Right cardiac atrium (tissue), 5 donors: ENCODE data around the gene EPS8L1. TPM values are rescaled to one million over a fixed set of nuclear protein-coding genes. Genes with fewer than 3 reads are reported as not detected.
A peak's percentile ranks its signal among the peaks of the same experiment; 100 is the strongest.
"Not testable (repeated sequence)": the region's sequence is repeated elsewhere in the genome, so short reads cannot be mapped to it uniquely, and the experiment has no call there.

Experiments
- ATAC-seq, 2 donors: fragments of 200-7000 bp; cut with Tn5 transposase; one replicate each; pipeline versions ENCODE4 v1.8.0 to v1.9.1; 2020; ENCODE audit warnings: moderate library complexity in 2 of 2, mild to moderate bottlenecking in 1 of 2
- DNase-seq, 3 donors: peaks; one replicate each; pipeline ENCODE4 v3.0.0-alpha.2; 2020
- H3K27ac ChIP-seq: one replicate; pipeline ENCODE4 v1.5.1; 2013; ENCODE audit warnings: mild to moderate bottlenecking, low read length, control low read depth, moderate library complexity
- H3K27me3 ChIP-seq: one replicate; pipeline ENCODE4 v1.6.1; 2013; ENCODE audit not compliant: control insufficient read depth, insufficient read depth
- H3K4me1 ChIP-seq: one replicate; pipeline ENCODE4 v1.6.1; 2013; ENCODE audit warnings: low read length; ENCODE audit not compliant: control insufficient read depth, insufficient read depth
- H3K4me3 ChIP-seq: one replicate; pipeline ENCODE4 v1.5.1; 2013; ENCODE audit warnings: low read length, control low read depth
- H3K9me3 ChIP-seq: one replicate; pipeline ENCODE4 v1.6.1; 2013; ENCODE audit warnings: low read length; ENCODE audit not compliant: control insufficient read depth
- WGBS: extraction: QIAGEN DNeasy Blood & Tissue Kit; methylation state at CpG from one replicate; pipeline ENCODE4 v1.1.7; 2013; 5-methylcytosine and 5-hydroxymethylcytosine counted together
- intact Hi-C, 4 donors: fragments of 100-400 bp; cut with DNase I; formaldehyde crosslinking; loops; one replicate each; pipeline versions ENCODE4 v1.11.0 to v1.14.0; 2022 to 2023
- polyA plus RNA-seq: library from polyadenylated mRNA; stranded (reverse); fragments of 200-250 nt; gene quantifications from one replicate; pipeline ENCODE4 v1.2.3, GENCODE V29; 2013
- total RNA-seq, 4 donors: library from RNA; stranded (reverse); fragmentation: NEBNext Ultra II Directional; extraction: Animal tissue kit (Norgen Biotek cat#: 25700); gene quantifications; one replicate each; pipeline ENCODE4 v1.2.1, GENCODE V29; 2021
- donor health status: healthy with polysubstance abuse.
- donor health status: DM: no; HTN: yes; CAD: no.
- donor health status: DM: no; HTN: no; CAD: no.
- donor health status: DM: no; HTN: yes; CAD: no; lungs with severe emphysema.
- donor health status: DM: yes; HTN: yes; CAD: no.

The EPS8L1 gene
- total and polyA plus RNA-seq, 5 donors = 0.78 to 2.2 (median 1.2) TPM

DNA sequence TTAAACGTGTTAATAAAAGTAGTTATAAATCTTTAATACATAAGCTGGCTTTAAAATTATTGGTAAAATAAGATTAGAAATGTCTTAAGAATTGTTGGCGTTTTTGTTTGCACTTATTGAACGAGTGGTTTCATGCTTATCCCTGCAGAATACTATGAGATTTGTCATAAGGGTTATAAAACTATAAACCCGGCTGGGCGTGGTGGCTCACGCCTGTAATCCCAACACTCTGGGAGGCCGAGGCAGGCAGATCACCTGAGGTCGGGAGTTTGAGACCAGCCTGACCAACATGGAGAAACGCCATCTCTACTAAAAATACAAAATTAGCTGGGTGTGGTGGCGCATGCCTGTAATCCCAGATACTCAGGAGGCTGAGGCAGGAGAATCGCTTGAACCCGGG, 35.0 kb upstream of the EPS8L1 start:
- WGBS = 90% methylated on average over 12 of the region's 12 CpGs
- ATAC-seq, intact Hi-C loops, H3K4me3 ChIP-seq, H3K27me3 ChIP-seq, DNase-seq, H3K4me1 ChIP-seq, H3K9me3 ChIP-seq, H3K27ac ChIP-seq: not testable (repeated sequence)

GRCh38 chr19:55041244-55041626, 34.4 kb upstream of the EPS8L1 start:
- Histone ChIP-seq H3K27me3 (no peaks in the 10 kb centered on the region), H3K4me3 (no peak overlapping the region), H3K4me1 (no peaks in the 10 kb centered on the region), H3K27ac (no peak overlapping the region), H3K9me3 (no peaks in the 10 kb centered on the region)
- 84% methylated on average over 10 of the region's 10 CpGs for whole genome bisulfite sequencing
- intact Hi-C loops = no loop called here
- DNase-seq = no peak
- no peak for ATAC-seq

GRCh38 chr19:55041627-55042343, 33.9 kb upstream of the EPS8L1 start:
- WGBS = 49% methylated on average over 30 of the region's 30 CpGs
- peak; percentile 58 to 62 for ATAC-seq
- no peaks in the 10 kb centered on the region for H3K9me3 ChIP-seq

GRCh38 chr19:55042344-55042678, 33.4 kb upstream of the EPS8L1 start:
- Histone ChIP-seq H3K9me3 (no peaks in the 10 kb centered on the region), H3K27me3 (no peaks in the 10 kb centered on the region), H3K4me3 (no peak overlapping the region), H3K27ac (no peak overlapping the region), H3K4me1 (no peaks in the 10 kb centered on the region)
- DNase-seq = no peak
- WGBS = 81% methylated on average over 9 of the region's 9 CpGs
- intact Hi-C loops = no loop called here
- ATAC-seq = no peak

More at GRCh38 chr19:55041627-55042343, 33.9 kb upstream of the EPS8L1 start:
- Histone ChIP-seq H3K4me1 (no peaks in the 10 kb centered on the region), H3K27me3 (no peaks in the 10 kb centered on the region), H3K27ac (no peak overlapping the region), H3K4me3 (no peak overlapping the region)
- DNase-seq = no peak
- intact Hi-C loops = no loop called here

DNA sequence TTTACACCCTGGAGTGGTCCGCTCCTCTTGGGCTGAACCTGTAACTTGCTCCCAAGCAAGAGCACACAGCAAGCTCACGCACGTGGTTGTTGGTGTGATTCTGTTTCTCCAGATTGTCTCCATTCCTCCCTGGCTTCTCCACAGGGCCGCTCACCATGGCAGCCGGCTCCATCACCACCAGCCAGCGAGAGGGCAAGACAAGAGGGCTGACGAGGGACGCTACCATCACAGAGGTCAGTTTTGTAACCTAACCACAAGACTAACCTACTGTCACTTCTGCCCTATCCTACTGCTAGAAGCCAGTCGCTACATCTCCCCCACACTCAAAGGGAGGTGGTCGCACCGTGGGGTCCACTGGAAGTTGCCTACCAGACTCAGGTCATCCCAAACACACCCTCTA, 33.0 kb upstream of the EPS8L1 start:
- ATAC-seq (no peak), DNase-seq (no peak)
- Histone ChIP-seq H3K4me3 (no peak overlapping the region), H3K27ac (no peak overlapping the region), H3K4me1 (no peaks in the 10 kb centered on the region), H3K9me3 (no peaks in the 10 kb centered on the region), H3K27me3 (no peaks in the 10 kb centered on the region)
- intact Hi-C loops = no loop called here
- 86% methylated on average over 11 of the region's 11 CpGs for WGBS

- DNase-seq (no peak), ATAC-seq (no peak)
- Histone ChIP-seq H3K4me1 (no peaks in the 10 kb centered on the region), H3K4me3 (no peak overlapping the region), H3K27me3 (no peaks in the 10 kb centered on the region), H3K9me3 (no peaks in the 10 kb centered on the region), H3K27ac (no peak overlapping the region)
- WGBS = 91% methylated on average over 5 of the region's 5 CpGs
- intact Hi-C loops = no loop called here
Observed at GRCh38 chr19:55044286-55044685, 31.4 kb upstream of the EPS8L1 start.

- DNase-seq (peak in 1 of 3 donors; percentile 30), ATAC-seq (no peak)
- intact Hi-C loops = no loop called here
- 94% methylated on average over 30 of the region's 30 CpGs for WGBS
- Histone ChIP-seq H3K27me3 (no peaks in the 10 kb centered on the region), H3K4me1 (no peaks in the 10 kb centered on the region), H3K27ac (no peak overlapping the region), H3K4me3 (no peak overlapping the region), H3K9me3 (no peaks in the 10 kb centered on the region)
Observed at GRCh38 chr19:55044771-55045716, 30.6 kb upstream of the EPS8L1 start.

DNA sequence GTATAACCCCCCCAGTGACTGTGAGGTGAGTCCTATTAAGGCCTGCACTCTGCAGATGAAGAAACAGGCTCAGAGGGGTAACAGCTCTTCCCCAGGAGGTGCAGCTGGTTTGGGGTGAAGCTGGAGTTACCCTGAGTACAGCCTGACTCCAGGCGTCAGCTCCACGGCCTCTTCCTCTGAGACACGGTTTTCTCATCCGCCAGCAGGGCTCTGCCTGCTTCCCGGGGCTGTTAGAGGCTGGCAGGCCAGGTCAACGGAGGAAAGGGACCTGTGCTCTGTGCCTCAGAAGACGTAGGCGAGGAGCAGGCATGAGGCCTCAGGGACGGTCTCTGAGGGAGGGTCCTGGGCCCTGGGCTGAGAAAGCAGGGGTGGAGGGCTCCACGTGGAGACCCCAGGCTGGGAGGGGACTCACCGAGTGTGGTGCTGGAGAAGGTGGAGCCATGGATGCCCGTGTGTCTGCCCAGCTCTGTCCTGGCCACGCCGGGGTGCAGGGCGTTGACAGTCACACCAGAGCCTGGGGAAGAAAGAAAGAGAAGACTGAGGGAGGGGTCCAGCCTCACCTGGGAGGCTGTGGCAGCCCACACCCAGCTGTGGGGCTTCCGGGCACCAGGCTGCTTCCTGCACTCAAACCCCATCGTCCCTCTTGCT, 28.6 kb upstream of the EPS8L1 start:
- Histone ChIP-seq H3K9me3 (no peaks in the 10 kb centered on the region), H3K4me1 (no peaks in the 10 kb centered on the region), H3K4me3 (no peak overlapping the region), H3K27me3 (no peaks in the 10 kb centered on the region), H3K27ac (no peak overlapping the region)
- 85% methylated on average over 17 of the region's 17 CpGs for WGBS
- no peak for DNase-seq
- ATAC-seq = no peak
- intact Hi-C loops = no loop called here

GRCh38 chr19:55047951-55048350, 27.7 kb upstream of the EPS8L1 start:
- H3K4me1 ChIP-seq = no peaks in the 10 kb centered on the region
- no peak for ATAC-seq
- H3K27ac ChIP-seq = no peak overlapping the region
- intact Hi-C loops = no loop called here
- 92% methylated on average over 12 of the region's 12 CpGs for WGBS
- no peaks in the 10 kb centered on the region for H3K27me3 ChIP-seq
- no peak overlapping the region for H3K4me3 ChIP-seq
- no peak for DNase-seq
- H3K9me3 ChIP-seq = no peaks in the 10 kb centered on the region

GRCh38 chr19:55048446-55048845, 27.2 kb upstream of the EPS8L1 start:
- no peak overlapping the region for H3K4me3 ChIP-seq
- intact Hi-C loops = no loop called here
- DNase-seq (no peak), ATAC-seq (no peak)
- H3K4me1 ChIP-seq = no peaks in the 10 kb centered on the region
- H3K9me3 ChIP-seq = no peaks in the 10 kb centered on the region
- 93% methylated on average over 15 of the region's 15 CpGs for WGBS
- no peaks in the 10 kb centered on the region for H3K27me3 ChIP-seq
- H3K27ac ChIP-seq = no peak overlapping the region
